Measurements from ENCODE around the gene SERPINA4.
A peak's percentile ranks its signal among the peaks of the same experiment; 100 is the strongest.

SERPINA4 gene

GRCh38 chr14:94617988-94618822 lies 57.0 kb downstream of the SERPINA4 start:
- DNase-seq = peak; percentile 6

GRCh38 chr14:94619297-94619696 lies 58.1 kb downstream of the SERPINA4 start:
- no peak for DNase-seq

All from NCI-H1105 treated with DMSO at 0.1 percent for 48 hours (cell line).